Right kidney (tissue), 9 donors: Measurements from ENCODE around the gene APOBEC3F.
"Not testable (repeated sequence)": the region's sequence is repeated elsewhere in the genome, so short reads cannot be mapped to it uniquely, and the experiment has no call there.

Source experiments
- DNase-seq: peaks from one replicate; pipeline ENCODE4 v3.0.0-alpha.2; 2016
- long read RNA-seq, 8 donors: transcript quantifications; one replicate each; lab custom pipeline, GENCODE V29; 2026

APOBEC3F gene
- long read RNA-seq, donor 1, partial matches to known transcripts: 0 of 1 reads
- long read RNA-seq, donor 1, other reads (novel, unspliced or antisense): 0 of 1 reads
- long read RNA-seq, donor 2, partial matches to known transcripts: 0 of 1 reads
- long read RNA-seq, donor 2, other reads (novel, unspliced or antisense): 0 of 1 reads
- long read RNA-seq, donor 3, partial matches to known transcripts: 0 of 1 reads
- long read RNA-seq, donor 3, other reads (novel, unspliced or antisense): 0 of 1 reads
- long read RNA-seq, donor 4, partial matches to known transcripts: 0 of 2 reads
- long read RNA-seq, donor 4, other reads (novel, unspliced or antisense): 0 of 2 reads
- long read RNA-seq, donor 5, partial matches to known transcripts: 28 of 28 reads
- long read RNA-seq, donor 5, other reads (novel, unspliced or antisense): 0 of 28 reads
- long read RNA-seq, donor 6, partial matches to known transcripts: 0 of 2 reads
- long read RNA-seq, donor 6, other reads (novel, unspliced or antisense): 0 of 2 reads
- long read RNA-seq, donor 7: 0 reads
- long read RNA-seq, donor 8: 0 reads

- peak; percentile 70 for DNase-seq
Observed at GRCh38 chr22:39040538-39041296, at the start of gene APOBEC3F. Gene APOBEC3F (plus strand): TSS chr22:39040864. CDS start chr22:39040961, 97 bp downstream.

GRCh38 chr22:38992871-38993371 is 47.7 kb upstream of the APOBEC3F start:
- DNase-seq: peak; percentile 22

GRCh38 chr22:38996105-38996504 is 44.6 kb upstream of the APOBEC3F start:
- no peak for DNase-seq

- no peak for DNase-seq
Observed at GRCh38 chr22:38997518-38997917, 43.1 kb upstream of the APOBEC3F start.

GRCh38 chr22:39003165-39003638 is 37.5 kb upstream of the APOBEC3F start:
- peak; percentile 62 for DNase-seq

GRCh38 chr22:39007177-39007576 is 33.5 kb upstream of the APOBEC3F start:
- DNase-seq: no peak

- not testable (repeated sequence) for DNase-seq
Observed at GRCh38 chr22:39008271-39008850, 32.3 kb upstream of the APOBEC3F start.

GRCh38 chr22:39010946-39011345 is 29.7 kb upstream of the APOBEC3F start:
- no peak for DNase-seq

GRCh38 chr22:39012533-39013511 is 27.8 kb upstream of the APOBEC3F start:
- no peak for DNase-seq

GRCh38 chr22:39013561-39013941 is 27.1 kb upstream of the APOBEC3F start:
- not testable (repeated sequence) for DNase-seq

- DNase-seq: peak; percentile 70
Observed at GRCh38 chr22:39013942-39014722, 26.5 kb upstream of the APOBEC3F start, which contains the start of gene APOBEC3C. Gene APOBEC3C (plus strand): TSS chr22:39014257. CDS start chr22:39014363, 106 bp downstream.

- peak; percentile 31 for DNase-seq
Observed at GRCh38 chr22:39014723-39015121, 25.9 kb upstream of the APOBEC3F start.

GRCh38 chr22:39016592-39016991 is 24.1 kb upstream of the APOBEC3F start:
- DNase-seq: no peak

- no peak for DNase-seq
Observed at GRCh38 chr22:39017596-39018365, 22.9 kb upstream of the APOBEC3F start.

GRCh38 chr22:39020021-39020651 is 20.5 kb upstream of the APOBEC3F start:
- DNase-seq: not testable (repeated sequence)

- no peak for DNase-seq
Observed at GRCh38 chr22:39021552-39022250, 19.0 kb upstream of the APOBEC3F start.

GRCh38 chr22:39024519-39025308 is 15.9 kb upstream of the APOBEC3F start:
- DNase-seq: no peak
